OCI-LY1 (cell line): ENCODE measurements around the gene MCC.

Source experiments
- H2AFZ ChIP-seq: fragments of 200-600 bp; sonication (generic), shearing (Covaris generic); 2 replicates; pipeline ENCODE4 v1.6.0; 2014; ENCODE audit warnings: antibody characterized with exemption, mild to moderate bottlenecking, low read length
- H3F3A ChIP-seq: fragments of 200-600 bp; sonication (generic), shearing (Covaris generic); 2 replicates; pipeline ENCODE4 v1.6.0; 2014; ENCODE audit warnings: mild to moderate bottlenecking, antibody characterized with exemption, low read length, moderate library complexity; ENCODE audit not compliant: insufficient read depth
- H3K27ac ChIP-seq: fragments of 200-600 bp; sonication (generic); 2 replicates; pipeline ENCODE4 v1.5.1; 2014; ENCODE audit warnings: low read length, mixed run types, mild to moderate bottlenecking, low read depth; ENCODE audit not compliant: poor library complexity, severe bottlenecking
- H3K27me3 ChIP-seq: fragments of 200-600 bp; sonication (generic); 2 replicates; pipeline ENCODE4 v1.6.0; 2014; ENCODE audit warnings: antibody characterized with exemption, mild to moderate bottlenecking, low read length, moderate library complexity; ENCODE audit not compliant: insufficient read depth
- H3K36me3 ChIP-seq: fragments of 200-600 bp; sonication (generic); 2 replicates; pipeline ENCODE4 v1.6.1; 2014; ENCODE audit warnings: mild to moderate bottlenecking, antibody characterized with exemption, low read length, moderate library complexity, mixed read lengths; ENCODE audit not compliant: insufficient read depth
- H3K4me1 ChIP-seq: fragments of 200-600 bp; sonication (generic); 2 replicates; pipeline ENCODE4 v1.5.1; 2014; ENCODE audit warnings: mild to moderate bottlenecking, low read length, moderate library complexity; ENCODE audit not compliant: insufficient read depth, severe bottlenecking
- H3K4me2 ChIP-seq: fragments of 200-600 bp; sonication (generic), shearing (Covaris generic); 2 replicates; pipeline ENCODE4 v1.6.1; 2014; ENCODE audit warnings: low read length
- H3K4me3 ChIP-seq: fragments of 200-600 bp; sonication (generic); 2 replicates; pipeline ENCODE4 v1.5.1; 2014; ENCODE audit warnings: low read length, low read depth, mild to moderate bottlenecking, mixed read lengths; ENCODE audit not compliant: poor library complexity, severe bottlenecking
- H3K79me2 ChIP-seq: fragments of 200-600 bp; shearing (Covaris generic); 2 replicates; pipeline ENCODE4 v1.6.1; 2016; ENCODE audit warnings: mixed run types, low read length, mixed read lengths; ENCODE audit not compliant: insufficient read depth
- H3K9ac ChIP-seq: fragments of 200-600 bp; sonication (generic), shearing (Covaris generic); 2 replicates; pipeline ENCODE4 v1.6.1; 2014; ENCODE audit warnings: mild to moderate bottlenecking, low read length, mixed read lengths
- H3K9me2 ChIP-seq: fragments of 200-600 bp; sonication (generic), shearing (Covaris generic); 2 replicates; pipeline ENCODE4 v1.6.1; 2014; ENCODE audit warnings: low read depth, mild to moderate bottlenecking, low read length, mixed read lengths
- H3K9me3 ChIP-seq: fragments of 200-600 bp; shearing (Covaris generic); 2 replicates; pipeline ENCODE4 v1.6.1; 2014; ENCODE audit warnings: low read length, mixed read lengths
- H4K20me1 ChIP-seq: fragments of 200-600 bp; sonication (generic), shearing (Covaris generic); 2 replicates; pipeline ENCODE4 v1.6.0; 2016; ENCODE audit warnings: mild to moderate bottlenecking, low read length; ENCODE audit not compliant: insufficient read depth
- EZH2 ChIP-seq: fragments of 200-600 bp; sonication (generic), shearing (Covaris generic); IDR thresholded peaks from 2 replicates; pipeline ENCODE4 v1.8.0; 2017; ENCODE audit warnings: borderline replicate concordance, mixed run types, mild to moderate bottlenecking, antibody characterized with exemption, low read length, moderate library complexity, mixed read lengths
- TF ChIP-seq, protein P1 (sequence below): fragments of 200-600 bp; sonication (generic), shearing (Covaris generic); IDR thresholded peaks from 2 replicates; pipeline ENCODE4 v1.5.1; 2017; ENCODE audit warnings: mild to moderate bottlenecking, antibody characterized with exemption, low read length, moderate library complexity, mixed read lengths

The MCC gene

DNA sequence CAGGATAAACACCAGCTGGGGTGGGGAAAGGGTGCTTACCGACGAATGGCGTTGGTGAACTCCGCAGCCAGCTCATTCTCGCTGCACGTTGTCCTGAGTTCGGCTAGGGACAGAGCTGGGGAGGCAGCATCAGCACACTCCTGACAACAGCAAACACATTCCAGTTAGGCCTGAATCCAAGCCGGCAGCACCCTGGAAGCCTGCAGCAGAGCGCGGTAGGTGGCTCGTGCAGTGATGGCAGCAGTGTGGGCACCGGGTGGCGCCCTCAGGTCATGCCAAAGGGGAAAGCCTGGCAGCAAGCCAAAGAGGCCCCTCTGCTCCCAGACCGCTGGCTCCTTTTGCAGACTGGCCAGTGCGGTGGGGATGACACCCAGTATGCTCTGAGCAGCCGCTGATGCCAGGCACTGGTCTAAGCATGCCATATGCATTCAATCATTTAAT is 444.7 kb downstream of the MCC start:
- H3K36me3 ChIP-seq: no peaks in the 10 kb centered on the region
- no peak overlapping the region for H3K27ac ChIP-seq
- TF ChIP-seq, protein P1, sequence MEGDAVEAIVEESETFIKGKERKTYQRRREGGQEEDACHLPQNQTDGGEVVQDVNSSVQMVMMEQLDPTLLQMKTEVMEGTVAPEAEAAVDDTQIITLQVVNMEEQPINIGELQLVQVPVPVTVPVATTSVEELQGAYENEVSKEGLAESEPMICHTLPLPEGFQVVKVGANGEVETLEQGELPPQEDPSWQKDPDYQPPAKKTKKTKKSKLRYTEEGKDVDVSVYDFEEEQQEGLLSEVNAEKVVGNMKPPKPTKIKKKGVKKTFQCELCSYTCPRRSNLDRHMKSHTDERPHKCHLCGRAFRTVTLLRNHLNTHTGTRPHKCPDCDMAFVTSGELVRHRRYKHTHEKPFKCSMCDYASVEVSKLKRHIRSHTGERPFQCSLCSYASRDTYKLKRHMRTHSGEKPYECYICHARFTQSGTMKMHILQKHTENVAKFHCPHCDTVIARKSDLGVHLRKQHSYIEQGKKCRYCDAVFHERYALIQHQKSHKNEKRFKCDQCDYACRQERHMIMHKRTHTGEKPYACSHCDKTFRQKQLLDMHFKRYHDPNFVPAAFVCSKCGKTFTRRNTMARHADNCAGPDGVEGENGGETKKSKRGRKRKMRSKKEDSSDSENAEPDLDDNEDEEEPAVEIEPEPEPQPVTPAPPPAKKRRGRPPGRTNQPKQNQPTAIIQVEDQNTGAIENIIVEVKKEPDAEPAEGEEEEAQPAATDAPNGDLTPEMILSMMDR: peak; percentile 10; the same call in 1 of the 2 replicates
- no peak for TF ChIP-seq EZH2
- H2AFZ ChIP-seq: no peak overlapping the region
- H3K4me2 ChIP-seq: no peak overlapping the region
- H3K9ac ChIP-seq: no peak overlapping the region
- H3K4me3 ChIP-seq: no peak overlapping the region
- H3F3A ChIP-seq: no peaks in the 10 kb centered on the region
- H3K79me2 ChIP-seq: no peaks in the 10 kb centered on the region
- H3K4me1 ChIP-seq: peaks cover 6% of the 10 kb centered on the region
- H4K20me1 ChIP-seq: no peaks in the 10 kb centered on the region
- no peaks in the 10 kb centered on the region for H3K9me3 ChIP-seq
- H3K9me2 ChIP-seq: no peaks in the 10 kb centered on the region
- no peaks in the 10 kb centered on the region for H3K27me3 ChIP-seq

GRCh38 chr5:113042491-113043243 is 445.6 kb downstream of the MCC start:
- no peak overlapping the region for H2AFZ ChIP-seq

DNA sequence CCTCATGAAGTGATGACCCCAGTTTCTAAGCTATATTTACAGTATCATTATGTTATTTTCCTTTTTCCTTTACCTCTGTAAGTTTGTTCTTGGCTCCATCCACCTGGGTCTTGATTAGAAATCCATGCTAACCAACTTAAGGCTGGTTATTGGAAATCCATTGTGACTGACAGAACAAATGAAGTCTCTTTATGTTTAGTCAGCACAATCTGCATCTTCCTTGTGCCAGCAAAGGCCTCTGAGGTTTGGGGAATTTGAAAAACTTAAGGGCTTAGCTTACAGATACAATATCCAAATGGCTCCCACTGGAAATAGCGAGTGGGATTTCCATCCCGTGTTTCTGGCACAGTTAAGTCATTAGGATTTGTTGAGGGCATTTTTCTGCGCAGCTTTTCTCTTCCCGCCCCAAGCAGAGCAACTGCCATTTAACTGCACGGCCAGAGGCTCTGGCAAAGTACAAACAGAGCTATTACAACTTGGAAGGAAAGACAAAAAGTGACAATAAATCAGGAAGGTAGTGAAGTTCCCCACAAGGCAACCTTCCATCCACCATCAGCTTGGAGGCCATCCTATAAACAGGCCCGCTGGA is 447.5 kb downstream of the MCC start:
- Histone ChIP-seq H3K4me2 (no peak overlapping the region), H4K20me1 (no peaks in the 10 kb centered on the region)

More at GRCh38 chr5:113042491-113043243, 445.6 kb downstream of the MCC start:
- Histone ChIP-seq H4K20me1 (no peaks in the 10 kb centered on the region), H3K4me2 (no peak overlapping the region), H3K27me3 (no peaks in the 10 kb centered on the region), H3K9me3 (no peaks in the 10 kb centered on the region), H3K9ac (no peak overlapping the region), H3F3A (no peaks in the 10 kb centered on the region), H3K79me2 (no peaks in the 10 kb centered on the region), H3K36me3 (no peaks in the 10 kb centered on the region), H3K9me2 (no peaks in the 10 kb centered on the region), H3K27ac (no peak overlapping the region), H3K4me1 (peaks cover 2% of the 10 kb centered on the region), H3K4me3 (no peak overlapping the region)
- no peak for TF ChIP-seq EZH2
- TF ChIP-seq, protein P1: no peak

More for the DNA sequence above, 447.5 kb downstream of the MCC start:
- H3K9me3 ChIP-seq: no peaks in the 10 kb centered on the region
- H3K27ac ChIP-seq: no peak overlapping the region
- no peaks in the 10 kb centered on the region for H3K27me3 ChIP-seq
- H2AFZ ChIP-seq: no peak overlapping the region
- TF ChIP-seq, protein P1: no peak
- TF ChIP-seq EZH2: no peak
- no peaks in the 10 kb centered on the region for H3K36me3 ChIP-seq
- no peak overlapping the region for H3K9ac ChIP-seq
- H3F3A ChIP-seq: no peaks in the 10 kb centered on the region
- no peak overlapping the region for H3K4me3 ChIP-seq
- H3K79me2 ChIP-seq: no peaks in the 10 kb centered on the region
- H3K9me2 ChIP-seq: no peaks in the 10 kb centered on the region
- no peaks in the 10 kb centered on the region for H3K4me1 ChIP-seq
